Measurements from ENCODE around the gene OPCML. TPM values are rescaled to one million over a fixed set of nuclear protein-coding genes. Genes with fewer than 3 reads are reported as not detected.

OPCML gene
- total RNA-seq, 1 donor from 2014 or later = 2.7 TPM

DNA sequence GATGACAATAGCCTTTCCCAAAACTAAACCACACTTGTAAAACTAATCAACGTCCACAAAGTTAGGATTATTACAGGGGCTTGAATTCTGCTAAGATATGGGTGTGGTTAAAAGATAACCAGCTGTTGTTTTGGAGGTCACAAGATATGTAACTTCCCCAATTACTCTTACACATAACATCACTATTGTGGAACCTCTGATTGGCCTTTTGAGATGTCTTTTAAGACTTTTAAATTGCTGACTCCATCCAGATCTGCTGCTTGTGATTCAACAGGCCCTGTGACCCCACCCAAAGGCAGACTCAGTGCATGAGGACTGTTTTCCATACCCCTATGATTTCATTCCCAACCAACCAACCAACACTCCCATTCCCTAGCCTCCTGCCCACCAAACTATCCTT lies 893.9 kb downstream of the OPCML start:
- no peaks in the 10 kb centered on the region for H3K27me3 Mint-ChIP-seq (ENCODE audit: low read depth)
- no peaks in the 10 kb centered on the region for H3K36me3 Mint-ChIP-seq (ENCODE audit: low read depth)
- DNase-seq (ENCODE audit: low spot score) = no peak
- H3K4me3 Mint-ChIP-seq (ENCODE audit: unreplicated experiment) = no peak overlapping the region
- peaks cover 7% of the 10 kb centered on the region for H3K4me1 Mint-ChIP-seq (ENCODE audit: low read depth)
- no peak overlapping the region for H3K27ac Mint-ChIP-seq (ENCODE audit: unreplicated experiment)
- TF ChIP-seq, protein P1, sequence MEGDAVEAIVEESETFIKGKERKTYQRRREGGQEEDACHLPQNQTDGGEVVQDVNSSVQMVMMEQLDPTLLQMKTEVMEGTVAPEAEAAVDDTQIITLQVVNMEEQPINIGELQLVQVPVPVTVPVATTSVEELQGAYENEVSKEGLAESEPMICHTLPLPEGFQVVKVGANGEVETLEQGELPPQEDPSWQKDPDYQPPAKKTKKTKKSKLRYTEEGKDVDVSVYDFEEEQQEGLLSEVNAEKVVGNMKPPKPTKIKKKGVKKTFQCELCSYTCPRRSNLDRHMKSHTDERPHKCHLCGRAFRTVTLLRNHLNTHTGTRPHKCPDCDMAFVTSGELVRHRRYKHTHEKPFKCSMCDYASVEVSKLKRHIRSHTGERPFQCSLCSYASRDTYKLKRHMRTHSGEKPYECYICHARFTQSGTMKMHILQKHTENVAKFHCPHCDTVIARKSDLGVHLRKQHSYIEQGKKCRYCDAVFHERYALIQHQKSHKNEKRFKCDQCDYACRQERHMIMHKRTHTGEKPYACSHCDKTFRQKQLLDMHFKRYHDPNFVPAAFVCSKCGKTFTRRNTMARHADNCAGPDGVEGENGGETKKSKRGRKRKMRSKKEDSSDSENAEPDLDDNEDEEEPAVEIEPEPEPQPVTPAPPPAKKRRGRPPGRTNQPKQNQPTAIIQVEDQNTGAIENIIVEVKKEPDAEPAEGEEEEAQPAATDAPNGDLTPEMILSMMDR (IDR thresholded peaks at IDR 0.05) = no peak
- H3K9me3 Mint-ChIP-seq (ENCODE audit: low read depth) = no peaks in the 10 kb centered on the region

DNA sequence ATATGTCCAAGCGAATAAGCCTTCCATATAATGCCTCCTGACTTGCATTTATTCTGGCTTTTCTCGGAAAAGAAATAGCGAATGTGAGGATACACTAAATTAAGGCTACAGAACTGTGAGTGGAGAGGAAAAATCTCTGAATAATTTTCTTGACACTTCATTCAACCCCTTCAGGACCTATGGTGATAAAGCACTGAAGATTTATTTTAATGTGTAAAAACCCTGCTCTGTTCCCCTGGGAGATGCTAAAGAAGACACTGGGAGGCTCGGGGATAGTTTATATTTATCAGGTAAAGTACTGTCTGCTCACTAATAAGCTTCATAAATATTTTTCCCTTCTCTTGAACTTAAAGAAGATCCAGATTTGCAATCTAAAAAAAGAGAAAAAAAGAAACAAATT lies 895.8 kb downstream of the OPCML start:
- TF ChIP-seq, protein P1 (IDR thresholded peaks at IDR 0.05) = no peak
- Mint-ChIP-seq H3K27ac (ENCODE audit: unreplicated experiment) (no peak overlapping the region), H3K27me3 (ENCODE audit: low read depth) (no peaks in the 10 kb centered on the region), H3K9me3 (ENCODE audit: low read depth) (no peaks in the 10 kb centered on the region), H3K36me3 (ENCODE audit: low read depth) (no peaks in the 10 kb centered on the region), H3K4me1 (ENCODE audit: low read depth) (peaks cover 22% of the 10 kb centered on the region), H3K4me3 (ENCODE audit: unreplicated experiment) (no peak overlapping the region)
- DNase-seq (ENCODE audit: low spot score) = no peak

DNA sequence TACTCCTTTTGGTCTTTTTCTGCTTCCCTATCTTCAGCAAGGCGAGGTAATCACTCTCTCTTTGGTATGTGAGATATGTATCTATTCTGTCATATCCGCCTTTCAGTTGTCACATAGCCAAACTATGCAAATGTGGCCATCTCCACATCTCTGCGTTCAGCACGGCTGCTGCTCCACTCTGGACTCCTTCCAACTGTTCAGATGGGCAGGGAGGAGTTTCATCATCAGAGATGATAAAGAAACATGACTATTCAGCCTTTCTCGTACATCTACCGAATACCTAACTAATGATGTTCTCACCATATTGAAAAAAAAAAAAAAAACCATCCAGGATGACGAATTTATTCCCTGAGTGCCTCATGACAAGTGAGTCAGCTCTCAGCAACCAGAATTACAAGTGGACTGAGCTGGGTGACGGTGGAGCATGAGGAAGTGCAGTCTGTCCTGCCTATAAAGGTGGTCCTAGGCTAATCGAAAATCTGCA lies 899.6 kb downstream of the OPCML start:
- Mint-ChIP-seq H3K36me3 (ENCODE audit: low read depth) (no peaks in the 10 kb centered on the region), H3K4me3 (ENCODE audit: unreplicated experiment) (peak overlapping the region; percentile 56), H3K27ac (ENCODE audit: unreplicated experiment) (peak overlapping the region; percentile 99), H3K27me3 (ENCODE audit: low read depth) (no peaks in the 10 kb centered on the region), H3K4me1 (ENCODE audit: low read depth) (peaks cover 22% of the 10 kb centered on the region), H3K9me3 (ENCODE audit: low read depth) (peaks cover 4% of the 10 kb centered on the region)
- TF ChIP-seq, protein P1 (IDR thresholded peaks at IDR 0.05) = no peak
- DNase-seq (ENCODE audit: low spot score) = no peak

DNA sequence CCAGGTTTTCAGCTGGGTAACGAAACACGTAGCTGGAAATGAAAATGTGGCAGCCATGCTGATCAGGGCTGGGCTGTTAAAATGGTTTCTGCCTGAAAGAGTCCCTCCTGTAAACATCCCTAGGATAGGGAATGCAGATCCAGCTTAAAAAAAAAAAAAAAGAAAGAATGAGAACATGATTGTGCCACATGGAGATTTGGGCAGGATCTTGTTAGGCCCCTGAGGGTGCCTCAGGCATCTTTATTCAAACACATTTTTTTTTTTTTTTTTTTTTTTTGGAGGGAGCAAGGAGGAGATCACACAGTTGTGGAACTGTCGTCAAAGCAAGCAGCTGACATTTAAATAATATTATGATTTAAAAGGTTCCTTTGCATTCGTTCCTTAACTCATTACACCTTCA lies 900.3 kb downstream of the OPCML start:
- Mint-ChIP-seq H3K4me3 (ENCODE audit: unreplicated experiment) (no peak overlapping the region), H3K9me3 (ENCODE audit: low read depth) (peaks cover 4% of the 10 kb centered on the region), H3K27ac (ENCODE audit: unreplicated experiment) (peak overlapping the region; percentile 99), H3K4me1 (ENCODE audit: low read depth) (peaks cover 22% of the 10 kb centered on the region), H3K27me3 (ENCODE audit: low read depth) (no peaks in the 10 kb centered on the region), H3K36me3 (ENCODE audit: low read depth) (no peaks in the 10 kb centered on the region)
- no peak for DNase-seq (ENCODE audit: low spot score)
- TF ChIP-seq, protein P1 (IDR thresholded peaks at IDR 0.05) = no peak

DNA sequence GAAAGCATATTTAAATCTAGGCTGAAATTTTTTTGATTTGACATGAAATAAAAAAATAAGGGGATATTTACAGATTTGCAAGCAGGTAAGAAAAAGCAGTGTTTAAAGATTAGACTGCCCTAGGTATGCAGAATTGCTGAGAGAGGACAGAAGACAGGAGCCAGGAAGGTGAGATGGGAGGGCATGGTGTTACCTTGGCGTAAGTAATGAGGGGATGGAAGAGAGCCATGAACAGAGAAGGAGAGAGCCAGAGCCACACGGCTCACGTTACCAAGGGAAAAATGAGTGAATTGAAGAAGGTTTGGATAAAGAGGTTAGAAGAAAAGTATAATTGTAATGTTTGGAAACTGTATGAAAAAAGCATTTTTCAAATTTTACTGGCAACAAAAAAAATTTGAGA lies 904.3 kb downstream of the OPCML start:
- Mint-ChIP-seq H3K36me3 (ENCODE audit: low read depth) (no peaks in the 10 kb centered on the region), H3K4me3 (ENCODE audit: unreplicated experiment) (no peak overlapping the region), H3K4me1 (ENCODE audit: low read depth) (peaks cover 19% of the 10 kb centered on the region), H3K27ac (ENCODE audit: unreplicated experiment) (no peak overlapping the region), H3K9me3 (ENCODE audit: low read depth) (peaks cover 4% of the 10 kb centered on the region), H3K27me3 (ENCODE audit: low read depth) (no peaks in the 10 kb centered on the region)
- TF ChIP-seq, protein P1 (IDR thresholded peaks at IDR 0.05) = no peak
- no peak for DNase-seq (ENCODE audit: low spot score)
